HG03039 (cell line): ENCODE data around the gene SYT14.
"Not testable (repeated sequence)": the region's sequence is repeated elsewhere in the genome, so short reads cannot be mapped to it uniquely, and the experiment has no call there.

Experiments used
- ATAC-seq: cut with Tn5 transposase; IDR thresholded peaks from one replicate; pipeline ENCODE4 v1.9.1; 2021; ENCODE audit warnings: mild to moderate bottlenecking, moderate library complexity; ENCODE audit not compliant: unreplicated experiment

The SYT14 gene

GRCh38 chr1:210195635-210196160 lies 257.7 kb downstream of the SYT14 start:
- ATAC-seq = no peak

- not testable (repeated sequence) for ATAC-seq
Measured at GRCh38 chr1:210196266-210196665, 258.2 kb downstream of the SYT14 start.

- ATAC-seq = no peak
Measured at GRCh38 chr1:210198840-210199239, 260.8 kb downstream of the SYT14 start.

- no peak for ATAC-seq
Measured at GRCh38 chr1:210200124-210200736, 262.2 kb downstream of the SYT14 start.

- ATAC-seq = no peak
Measured at GRCh38 chr1:210201681-210202080, 263.7 kb downstream of the SYT14 start.

GRCh38 chr1:210207597-210208450 lies 269.8 kb downstream of the SYT14 start:
- no peak for ATAC-seq

- no peak for ATAC-seq
Measured at GRCh38 chr1:210213335-210213734, 275.3 kb downstream of the SYT14 start.

GRCh38 chr1:210214573-210215409 lies 276.8 kb downstream of the SYT14 start:
- no peak for ATAC-seq

GRCh38 chr1:210217482-210217881 lies 279.5 kb downstream of the SYT14 start:
- ATAC-seq = no peak

- no peak for ATAC-seq
Measured at GRCh38 chr1:210218047-210218446, 280.0 kb downstream of the SYT14 start.
